ENCODE data around the gene CCT8L2.
"Not testable (repeated sequence)": the region's sequence is repeated elsewhere in the genome, so short reads cannot be mapped to it uniquely, and the experiment has no call there.

DNA sequence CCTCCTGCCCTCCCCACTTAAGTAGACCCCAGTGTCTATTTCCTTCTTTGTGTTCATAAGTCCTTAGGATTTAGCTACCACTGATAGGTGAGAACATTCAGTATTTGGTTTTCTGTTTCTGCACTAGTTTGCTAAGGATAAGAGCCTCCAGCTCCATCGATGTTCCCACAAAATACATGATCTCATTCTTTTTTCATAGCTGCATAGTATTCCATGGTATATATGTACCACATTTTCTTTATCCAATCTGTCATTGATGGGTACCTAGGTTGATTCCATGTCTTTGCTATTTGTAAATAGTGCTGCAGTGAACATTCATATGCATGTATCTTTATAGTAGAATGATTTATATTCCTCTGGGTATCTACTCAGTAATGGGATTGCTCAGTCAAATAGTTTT lies 42.8 kb upstream of the CCT8L2 start:
- TF ChIP-seq POLR2A (IDR thresholded peaks at IDR 0.05; ENCODE audit: low read length); CTCF (IDR thresholded peaks at IDR 0.05); ZNF302 (CRISPR knock-in tag; IDR thresholded peaks at IDR 0.05); REST (IDR thresholded peaks at IDR 0.05); EP300 (IDR thresholded peaks at IDR 0.05); USF2 (IDR thresholded peaks at IDR 0.05); CHD2 (IDR thresholded peaks at IDR 0.05; ENCODE audit: low read length, partially characterized antibody); RCOR1 (IDR thresholded peaks at IDR 0.05; ENCODE audit: low read depth, low read length): not testable (repeated sequence)
- TF ChIP-seq, protein P1, sequence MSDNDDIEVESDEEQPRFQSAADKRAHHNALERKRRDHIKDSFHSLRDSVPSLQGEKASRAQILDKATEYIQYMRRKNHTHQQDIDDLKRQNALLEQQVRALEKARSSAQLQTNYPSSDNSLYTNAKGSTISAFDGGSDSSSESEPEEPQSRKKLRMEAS (IDR thresholded peaks at IDR 0.05), result not testable (repeated sequence)
